IMR-90 (cell line): ENCODE data around the gene RNF151. TPM values are rescaled to one million over a fixed set of nuclear protein-coding genes. Genes with fewer than 3 reads are reported as not detected.

Source experiments
- ATAC-seq: fragments of 200-7000 bp; cut with Tn5 transposase; 2 replicates; pipeline ENCODE4 v1.9.1; 2020; ENCODE audit warnings: low read depth, mild to moderate bottlenecking, moderate library complexity
- BruUV-seq: library from RNA; stranded (reverse); fragments of 400-500 nt; replicated peaks from 2 replicates; lab custom pipeline; 2021; lab: Mats Ljungman, UMichigan
- CTCF ChIA-PET: fragments of 300-600 bp; formaldehyde crosslinking; extraction: SDS; loops from one replicate; lab custom pipeline; 2021; ENCODE audit warnings: antibody characterized with exemption; lab: Yijun Ruan, JAX
- POLR2A ChIA-PET: fragments of 300-600 bp; sonication (Branson Sonifier 250); formaldehyde crosslinking; loops from one replicate; lab custom pipeline; 2022; ENCODE audit warnings: antibody characterized with exemption; ENCODE audit not compliant: unreplicated experiment; lab: Charles Lee
- DNase-seq: peaks from one replicate; pipeline ENCODE4 v3.0.0; 2013
- H2AFZ ChIP-seq: replicated peaks from 2 replicates; pipeline ENCODE3; 2013; ENCODE audit warnings: low read length, mild to moderate bottlenecking; ENCODE audit not compliant: poor library complexity
- H2AK5ac ChIP-seq: 2 replicates; pipeline ENCODE4 v1.6.1; 2013; ENCODE audit warnings: low read depth, low read length, inconsistent platforms
- H2AK9ac ChIP-seq: replicated peaks from 2 replicates; pipeline ENCODE3; 2013; ENCODE audit warnings: mild to moderate bottlenecking, low read depth, low read length, moderate library complexity; ENCODE audit not compliant: poor library complexity
- H2BK120ac ChIP-seq: 2 replicates; pipeline ENCODE4 v1.6.1; 2013; ENCODE audit warnings: low read depth, low read length, inconsistent platforms
- H2BK15ac ChIP-seq: 3 replicates; pipeline ENCODE4 v1.6.1; 2013; ENCODE audit warnings: low read depth, low read length, inconsistent platforms
- H2BK20ac ChIP-seq: 2 replicates; pipeline ENCODE4 v1.6.1; 2013; ENCODE audit warnings: low read depth, mild to moderate bottlenecking, inconsistent platforms, low read length, moderate library complexity
- H2BK5ac ChIP-seq: 2 replicates; pipeline ENCODE4 v1.6.1; 2013; ENCODE audit warnings: mild to moderate bottlenecking, low read depth, low read length, inconsistent platforms; ENCODE audit not compliant: poor library complexity, severe bottlenecking
- H3K14ac ChIP-seq: replicated peaks from 2 replicates; pipeline ENCODE4 v1.6.1; 2013; ENCODE audit warnings: low read depth, low read length, inconsistent platforms
- H3K18ac ChIP-seq: 2 replicates; pipeline ENCODE4 v1.6.1; 2013; ENCODE audit warnings: low read depth, low read length, control low read depth
- H3K23ac ChIP-seq: 2 replicates; pipeline ENCODE4 v1.6.1; 2013; ENCODE audit warnings: low read depth, low read length, inconsistent platforms
- H3K27ac ChIP-seq: 2 replicates; pipeline ENCODE4 v1.5.1; 2013; ENCODE audit warnings: mild to moderate bottlenecking, control low read depth, low read length; ENCODE audit not compliant: insufficient read depth
- H3K27me3 ChIP-seq: 2 replicates; pipeline ENCODE4 v1.6.1; 2013; ENCODE audit warnings: low read length; ENCODE audit not compliant: control insufficient read depth, insufficient read depth
- H3K36me3 ChIP-seq: 2 replicates; pipeline ENCODE4 v1.6.1; 2013; ENCODE audit warnings: low read length, mixed read lengths; ENCODE audit not compliant: control insufficient read depth, insufficient read depth
- H3K4ac ChIP-seq: 2 replicates; pipeline ENCODE4 v1.6.1; 2013; ENCODE audit warnings: low read depth, low read length, inconsistent platforms
- H3K4me1 ChIP-seq: 2 replicates; pipeline ENCODE4 v1.6.1; 2013; ENCODE audit warnings: low read length, mixed read lengths; ENCODE audit not compliant: control insufficient read depth, insufficient read depth
- H3K4me2 ChIP-seq: 2 replicates; pipeline ENCODE4 v1.6.1; 2013; ENCODE audit warnings: low read depth, mild to moderate bottlenecking, control low read depth, low read length, moderate library complexity
- H3K4me3 ChIP-seq: 2 replicates; pipeline ENCODE4 v1.5.1; 2013; ENCODE audit warnings: low read depth, mild to moderate bottlenecking, control low read depth, low read length, moderate library complexity; ENCODE audit not compliant: insufficient read depth
- H3K56ac ChIP-seq: 2 replicates; pipeline ENCODE4 v1.6.1; 2013; ENCODE audit warnings: low read length, inconsistent platforms; ENCODE audit not compliant: insufficient read depth; ENCODE audit errors: extremely low read depth
- H3K79me1 ChIP-seq, 2 experiments: 2 replicates each; pipeline ENCODE4 v1.6.1; 2013; ENCODE audit warnings: low read length in 2 of 2, inconsistent platforms in 1 of 2, low read depth in 1 of 2
- H3K9ac ChIP-seq: 2 replicates; pipeline ENCODE4 v1.6.1; 2013; ENCODE audit warnings: low read depth, low read length, control low read depth
- H3K9me1 ChIP-seq: 2 replicates; pipeline ENCODE4 v1.6.1; 2013; ENCODE audit warnings: low read length, inconsistent platforms; ENCODE audit not compliant: insufficient read depth
- H3K9me3 ChIP-seq: 2 replicates; pipeline ENCODE4 v1.6.1; 2013; ENCODE audit warnings: low read length; ENCODE audit not compliant: control insufficient read depth, insufficient read depth
- H4K20me1 ChIP-seq: 2 replicates; pipeline ENCODE4 v1.6.1; 2013; ENCODE audit warnings: low read length, inconsistent platforms; ENCODE audit not compliant: insufficient read depth
- H4K5ac ChIP-seq: 2 replicates; pipeline ENCODE4 v1.6.1; 2013; ENCODE audit warnings: mild to moderate bottlenecking, low read depth, low read length, control low read depth
- H4K8ac ChIP-seq, 2 experiments: 2 replicates each; pipeline ENCODE4 v1.6.1; 2013; ENCODE audit warnings: low read depth in 2 of 2, low read length in 2 of 2, control low read depth in 1 of 2, inconsistent platforms in 1 of 2
- H4K91ac ChIP-seq: 2 replicates; pipeline ENCODE4 v1.6.1; 2013; ENCODE audit warnings: low read depth, low read length, inconsistent platforms; ENCODE audit not compliant: insufficient read depth
- BHLHE40 ChIP-seq: fragments of 150-350 bp; IDR thresholded peaks from 2 replicates; pipeline ENCODE4 v1.6.1; 2016; ENCODE audit warnings: mild to moderate bottlenecking, low read depth, low read length
- CEBPB ChIP-seq: IDR thresholded peaks from 2 replicates; pipeline ENCODE4 v1.6.1; 2012; ENCODE audit warnings: low read depth, low read length, improper control_type of control experiment
- CHD1 ChIP-seq: IDR thresholded peaks from 2 replicates; pipeline ENCODE4 v1.6.1; 2012; ENCODE audit warnings: low read depth, low read length, improper control_type of control experiment
- CTCF ChIP-seq: conservative IDR thresholded peaks from 2 replicates; pipeline ENCODE4 v1.5.1; 2012; ENCODE audit warnings: mild to moderate bottlenecking, low read depth, low read length, improper control_type of control experiment
- FOS ChIP-seq: fragments of 150-350 bp; IDR thresholded peaks from 2 replicates; pipeline ENCODE4 v1.6.1; 2016; ENCODE audit warnings: low read depth, low read length
- MAFK ChIP-seq: IDR thresholded peaks from 2 replicates; pipeline ENCODE4 v1.6.1; 2012; ENCODE audit warnings: low read depth, low read length, improper control_type of control experiment
- MXI1 ChIP-seq: IDR thresholded peaks from 2 replicates; pipeline ENCODE4 v1.6.1; 2012; ENCODE audit warnings: low read depth, mild to moderate bottlenecking, low read length, moderate library complexity, borderline replicate concordance
- NFE2L2 ChIP-seq: fragments of 150-350 bp; IDR thresholded peaks from 2 replicates; pipeline ENCODE4 v1.6.1; 2016; ENCODE audit warnings: low read depth, mild to moderate bottlenecking, low read length
- RAD21 ChIP-seq: IDR thresholded peaks from 2 replicates; pipeline ENCODE4 v1.6.1; 2012; ENCODE audit warnings: low read length, improper control_type of control experiment
- RCOR1 ChIP-seq: IDR thresholded peaks from 2 replicates; pipeline ENCODE4 v1.6.1; 2012; ENCODE audit warnings: mild to moderate bottlenecking, low read length, improper control_type of control experiment; ENCODE audit not compliant: insufficient replicate concordance
- USF2 ChIP-seq: fragments of 150-350 bp; IDR thresholded peaks from 2 replicates; pipeline ENCODE4 v1.6.1; 2017; ENCODE audit warnings: mild to moderate bottlenecking, antibody characterized with exemption, low read length, low read depth
- WGBS, 2 experiments: methylation state at CpG; one replicate each; pipeline versions ENCODE4 v1.1.5 to v1.1.7; 2013; ENCODE audit warnings: missing lambda C conversion rate in 2 of 2; ENCODE audit not compliant: insufficient read length in 1 of 2; ENCODE audit errors: extremely low coverage in 2 of 2; 5-methylcytosine and 5-hydroxymethylcytosine counted together
- dilution Hi-C: fragments of 300-500 bp; cut with HindIII; formaldehyde crosslinking; loops from one replicate; pipeline ENCODE4 v1.14.3; 2018; ENCODE audit warnings: low sequenced_read_pairs; ENCODE audit not compliant: unreplicated experiment
- in situ Hi-C: fragments of 300-500 bp; cut with MboI; formaldehyde crosslinking; loops from 3 replicates; pipeline ENCODE4 v1.14.3; 2019; ENCODE audit warnings: low sequenced_read_pairs, inconsistent platforms, mixed read lengths
- intact Hi-C: fragments of 100-400 bp; cut with micrococcal nuclease; formaldehyde crosslinking; loops from 2 replicates; pipeline ENCODE4 v1.10.0; 2022
- polyA plus RNA-seq, 3 experiments: library from polyadenylated mRNA; depleted of rRNA; stranded (reverse); fragments of >200 nt; gene quantifications; 2 replicates each; pipeline ENCODE4 v1.2.3, GENCODE V29; 2012; ENCODE audit warnings: low replicate concordance in 1 of 3
- total RNA-seq: library from RNA; depleted of rRNA; stranded (reverse); fragments of >200 nt; gene quantifications from 2 replicates; pipeline ENCODE4 v1.2.3, GENCODE V29; 2012

The RNF151 gene
- total and polyA plus RNA-seq, 2 of the 4 experiments (the other 2 are of a cell fraction), result not detected

GRCh38 chr16:1945559-1946391 lies 20.9 kb upstream of the RNF151 start (continued):
- TF ChIP-seq FOS, result no peak

GRCh38 chr16:1946495-1947368 lies 19.9 kb upstream of the RNF151 start:
- Histone ChIP-seq H2AFZ (peak overlapping the region; percentile 58), H3K18ac (no peak overlapping the region), H4K91ac (no peak overlapping the region), H2BK120ac (no peak overlapping the region), H2BK15ac (no peak overlapping the region), H3K4me2 (no peak overlapping the region), H3K4me3 (no peak overlapping the region), H3K9ac (no peak overlapping the region), H2AK5ac (no peak overlapping the region), H3K56ac (no peak overlapping the region), H3K79me1 (peaks cover 4 to 8% of the 10 kb centered on the region in 2 experiments; a peak in 3 of 4 replicates), H4K8ac (no peak overlapping the region), H4K20me1 (no peaks in the 10 kb centered on the region), H3K4me1 (peaks cover 5% of the 10 kb centered on the region; the same call in 1 of the 2 replicates), H3K27me3 (no peaks in the 10 kb centered on the region), H2AK9ac (no peak overlapping the region), H3K27ac (no peak overlapping the region), H3K23ac (no peak overlapping the region), H3K9me1 (no peaks in the 10 kb centered on the region), H3K14ac (no peak overlapping the region), H3K9me3 (no peaks in the 10 kb centered on the region), H2BK5ac (no peak overlapping the region), H2BK20ac (no peak overlapping the region), H3K36me3 (no peaks in the 10 kb centered on the region), H4K5ac (no peak overlapping the region), H3K4ac (no peak overlapping the region)
- no TSS peak for BruUV-seq
- ChIA-PET POLR2A (no interaction called here), CTCF (no interaction called here)
- WGBS, 2 experiments, result 78% methylated on average over 24 of the region's 38 CpGs; no CpG with 5 or more reads in 1 of the 2 experiments
- in situ Hi-C loops, result no loop called here
- ATAC-seq (no peak), DNase-seq (no peak)
- intact Hi-C loops, result no loop called here
- dilution Hi-C loops, result no loop called here
- no peak for TF ChIP-seq CHD1
- TF ChIP-seq CEBPB, result no peak
- no peak for TF ChIP-seq RAD21
- TF ChIP-seq BHLHE40, result no peak
- no peak for TF ChIP-seq RCOR1
- no peak for TF ChIP-seq USF2
- no peak for TF ChIP-seq CTCF
- TF ChIP-seq FOS, result no peak
- no peak for TF ChIP-seq MXI1
- no peak for TF ChIP-seq NFE2L2
- TF ChIP-seq MAFK, result no peak
